ENCODE results near the gene VPS26A.
A peak's percentile ranks its signal among the peaks of the same experiment; 100 is the strongest.

VPS26A gene

DNA sequence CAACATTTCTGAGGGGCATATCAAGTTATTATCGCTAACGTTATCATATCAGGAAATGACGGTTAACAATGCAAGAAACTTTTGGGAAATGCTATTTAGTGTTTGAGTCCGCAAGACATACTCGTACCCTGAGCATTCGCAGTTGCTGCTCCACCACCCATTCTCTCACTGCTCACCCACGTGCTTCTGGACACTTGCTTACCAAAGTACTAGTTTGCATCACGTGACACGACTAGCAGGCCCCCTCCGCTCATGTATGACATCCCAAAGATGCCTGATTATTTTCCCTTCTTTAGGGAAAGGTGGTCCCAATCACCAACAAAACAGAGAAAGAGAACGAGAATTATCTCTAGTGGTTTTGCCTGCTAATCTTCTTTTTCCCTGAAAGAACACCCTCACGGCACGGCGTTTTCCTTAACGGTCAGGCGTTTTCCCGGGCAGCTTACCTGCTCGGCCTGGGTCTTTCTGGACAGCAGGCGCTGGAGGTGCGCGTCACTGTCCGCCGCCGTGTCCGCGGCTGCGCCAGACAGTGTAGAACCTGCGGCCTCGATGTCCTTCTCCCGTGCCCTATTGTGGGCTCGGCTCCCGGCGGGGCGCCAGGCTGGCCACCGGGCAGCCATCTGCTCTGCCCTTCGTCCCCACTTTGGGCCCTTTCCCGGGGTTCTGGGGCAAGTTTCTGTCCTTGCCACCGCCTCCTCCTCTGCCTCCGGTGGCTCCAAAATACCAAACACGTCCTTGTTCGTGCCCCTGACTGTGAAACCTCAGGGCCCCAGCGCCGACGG, 56.0 kb downstream of the VPS26A start, which contains the start of gene SUPV3L1:
SUPV3L1 (plus strand) TSS at position 492 of the 782 bp plus-strand sequence; CDS start at position 550, 58 bp downstream.
- peak; percentile 83 for DNase-seq

DNA sequence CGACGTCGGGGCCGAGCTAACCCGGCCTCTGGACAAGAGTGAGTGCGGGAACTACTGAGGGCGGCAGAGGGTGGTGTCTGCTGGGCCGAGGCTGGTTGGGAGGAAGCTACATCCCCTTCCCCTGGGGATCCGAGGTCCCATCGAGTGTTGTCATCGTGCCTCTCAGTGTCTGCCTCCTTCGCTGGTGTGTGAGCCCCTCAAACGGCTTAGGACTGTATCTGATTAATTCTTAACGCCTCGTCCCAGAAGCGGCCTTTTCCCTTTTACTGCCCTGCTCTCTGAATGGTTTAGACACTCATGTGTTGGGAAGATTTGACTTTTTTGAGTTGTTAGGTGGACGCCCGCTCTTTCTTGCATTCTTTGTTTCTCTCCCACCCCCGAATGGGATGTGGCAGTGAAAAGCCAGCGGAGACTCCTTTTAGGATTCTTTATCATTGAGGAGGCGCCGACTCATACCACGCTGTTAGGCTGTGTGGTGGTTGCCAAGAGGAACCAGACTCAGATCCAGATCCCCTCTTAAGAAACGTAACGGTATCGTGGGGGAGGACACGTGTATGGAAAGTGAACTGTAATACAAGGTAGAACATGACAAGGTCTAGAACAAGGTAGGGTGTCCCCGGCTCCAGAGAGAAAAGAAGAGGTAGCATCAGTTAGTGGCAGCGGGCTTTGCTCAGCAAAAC, 56.7 kb downstream of the VPS26A start:
- DNase-seq: no peak

DNA sequence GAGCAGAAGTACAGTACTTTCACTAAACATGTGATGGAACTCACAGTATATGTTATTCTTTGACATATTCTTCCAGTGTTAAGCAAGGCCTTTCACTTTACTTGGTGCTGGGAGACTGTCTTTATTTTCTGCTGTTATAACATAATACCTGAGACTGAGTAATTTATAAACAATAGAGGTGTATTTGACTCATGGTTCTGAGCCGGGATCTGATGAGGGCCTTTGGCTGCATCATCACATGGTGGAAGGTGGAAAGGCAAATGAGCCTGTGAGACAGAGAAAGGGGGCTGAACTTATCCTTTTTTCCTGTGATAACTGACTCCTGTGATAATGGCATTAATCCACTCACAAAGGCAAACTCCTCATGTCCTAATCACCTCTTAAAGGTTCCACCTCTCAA, 57.5 kb downstream of the VPS26A start:
- no peak for DNase-seq

DNA sequence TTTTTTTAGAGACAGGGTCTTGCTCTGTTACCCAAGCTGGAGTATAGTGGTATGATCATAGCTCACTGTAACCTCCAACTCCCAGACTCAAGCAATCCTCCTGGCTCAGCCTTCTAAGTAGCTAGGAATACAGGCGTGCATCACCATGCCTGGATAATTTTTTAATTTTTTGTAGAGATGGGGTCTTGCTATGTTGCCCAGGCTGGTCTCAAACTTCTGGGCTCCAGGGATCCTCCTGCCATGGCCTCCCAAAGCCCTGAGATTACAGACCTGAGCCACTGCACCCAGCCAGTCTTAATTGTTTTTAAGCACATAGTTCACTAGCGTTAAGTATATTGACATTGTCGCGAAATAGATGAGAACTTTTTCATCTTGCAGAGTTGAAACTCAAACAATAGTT, 58.0 kb downstream of the VPS26A start:
- no peak for DNase-seq

DNA sequence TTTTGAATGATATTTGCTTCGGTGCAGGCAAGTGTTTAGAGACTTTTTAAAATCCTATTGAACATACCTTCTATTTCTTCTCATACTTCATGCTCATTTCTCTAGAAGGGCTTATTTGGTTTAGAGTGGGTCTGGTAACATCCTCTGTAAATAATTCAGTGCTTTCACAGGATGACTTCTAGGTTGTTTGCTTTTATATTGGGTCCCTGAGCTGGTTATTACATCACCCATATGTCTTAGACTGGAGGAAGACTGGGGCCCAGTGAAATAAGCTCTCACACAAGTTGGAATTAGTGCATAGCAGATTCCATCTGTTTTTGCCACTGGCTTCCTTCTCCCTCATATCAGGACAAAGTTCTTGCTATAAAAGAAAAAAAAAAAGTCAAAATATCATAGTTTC, 62.5 kb downstream of the VPS26A start:
- DNase-seq: no peak

DNA sequence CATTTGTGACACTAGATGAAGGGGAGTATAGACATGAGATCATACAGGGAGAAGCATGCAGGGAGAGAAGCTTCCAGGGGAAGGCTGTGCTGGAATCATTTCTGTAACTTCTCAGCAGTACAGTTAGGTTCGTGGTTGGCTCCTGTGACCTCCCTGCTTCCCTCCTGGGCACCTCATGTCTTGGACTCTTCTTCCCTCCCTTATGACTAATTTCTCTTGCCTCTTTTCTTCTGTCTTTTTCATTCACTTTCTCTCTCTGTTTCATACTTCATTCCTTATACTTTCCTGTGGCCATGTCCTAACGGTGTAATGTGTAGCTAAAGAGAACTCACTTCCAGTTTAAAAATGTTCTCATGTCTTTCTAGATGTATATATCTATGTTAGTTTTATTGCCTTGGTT, 77.1 kb downstream of the VPS26A start:
- DNase-seq: no peak

DNA sequence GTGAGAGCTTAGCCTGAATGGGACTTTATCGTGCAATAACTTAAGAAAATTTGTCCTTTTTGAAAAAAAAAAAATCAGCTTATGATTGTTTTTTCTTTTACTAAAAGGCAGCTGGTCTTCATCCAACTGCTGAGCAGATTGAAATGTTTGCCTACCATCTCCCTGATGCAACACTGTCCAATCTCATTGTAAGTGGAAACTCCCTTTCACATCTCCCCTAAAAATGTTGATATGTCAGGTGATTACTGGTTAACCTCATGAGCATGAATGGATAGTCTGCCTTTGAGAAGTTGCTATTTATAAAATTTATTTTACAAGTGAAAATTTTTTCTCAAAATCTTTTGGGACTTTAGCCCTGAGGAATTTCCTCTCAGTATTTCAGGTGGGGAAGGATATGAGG, 78.4 kb downstream of the VPS26A start:
- DNase-seq: no peak

DNA sequence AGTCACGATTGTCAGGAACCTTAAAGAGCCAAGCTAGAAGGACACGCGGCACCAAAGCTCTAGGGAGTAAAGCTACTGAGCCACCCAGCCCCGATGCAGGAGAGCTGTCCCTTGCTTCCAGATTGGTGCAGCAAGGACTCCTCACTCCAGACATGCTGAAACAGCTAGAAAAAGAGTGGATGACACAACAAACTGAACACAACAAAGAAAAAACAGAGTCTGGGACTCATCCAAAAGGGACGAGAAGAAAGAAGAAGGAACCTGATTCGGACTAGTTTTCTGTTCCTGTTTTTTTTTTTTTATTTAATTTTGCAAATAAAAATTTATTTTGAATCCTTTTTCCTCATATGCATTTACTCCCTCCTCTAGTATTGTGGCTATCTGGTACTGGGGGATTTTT, 84.8 kb downstream of the VPS26A start:
- DNase-seq: no peak

DNA sequence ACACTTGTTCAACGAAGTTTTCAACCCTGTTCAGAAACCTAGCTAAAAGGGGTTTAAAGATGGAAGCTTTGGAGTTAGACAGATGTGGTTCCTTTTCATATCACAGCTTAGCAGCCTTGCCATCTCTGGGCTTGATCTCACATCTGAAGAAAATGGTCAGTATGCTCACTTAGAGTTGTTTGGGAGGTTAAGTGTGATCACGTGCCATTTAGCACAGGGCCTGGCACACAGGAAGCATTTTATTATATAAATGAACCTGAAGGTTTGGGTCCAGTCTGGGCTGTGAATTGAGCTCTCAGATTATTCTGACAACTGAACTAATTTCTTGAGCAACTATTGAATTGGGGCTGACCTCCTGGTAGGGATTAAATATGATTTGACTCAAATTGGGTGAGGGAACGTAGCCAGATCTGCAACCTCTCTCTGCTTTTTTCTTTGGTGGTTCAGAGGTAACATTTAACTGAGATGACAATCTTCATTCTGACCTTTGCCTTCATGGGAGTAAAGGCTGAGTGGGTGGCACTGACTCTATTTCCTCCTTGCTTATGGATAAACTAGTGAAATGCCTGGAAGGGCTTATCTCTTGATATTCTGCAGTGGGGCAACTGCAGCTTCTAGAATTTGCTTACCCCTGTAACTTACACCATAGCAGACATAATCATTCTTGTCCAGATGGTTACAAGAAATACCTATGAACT, 86.0 kb downstream of the VPS26A start:
- no peak for DNase-seq

DNA sequence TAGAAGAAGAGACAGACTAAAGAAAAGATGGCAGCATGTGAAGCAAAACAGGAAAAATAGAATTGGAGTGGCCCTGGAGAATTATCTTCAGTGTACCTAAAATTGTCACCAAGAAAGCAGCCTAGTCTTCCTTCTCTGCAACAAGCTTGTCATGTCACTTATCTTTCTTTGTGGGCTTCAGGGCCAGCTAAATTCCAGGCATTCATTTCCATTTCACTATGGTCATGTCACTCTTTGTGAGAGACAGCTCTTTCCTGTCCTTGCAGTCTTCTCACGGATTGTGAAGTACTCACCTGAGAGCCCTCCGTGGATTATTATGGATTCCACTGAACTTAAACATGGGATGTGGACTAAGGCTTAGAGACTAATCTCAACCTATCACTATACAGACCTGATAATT, 87.1 kb downstream of the VPS26A start:
- DNase-seq: no peak

DNA sequence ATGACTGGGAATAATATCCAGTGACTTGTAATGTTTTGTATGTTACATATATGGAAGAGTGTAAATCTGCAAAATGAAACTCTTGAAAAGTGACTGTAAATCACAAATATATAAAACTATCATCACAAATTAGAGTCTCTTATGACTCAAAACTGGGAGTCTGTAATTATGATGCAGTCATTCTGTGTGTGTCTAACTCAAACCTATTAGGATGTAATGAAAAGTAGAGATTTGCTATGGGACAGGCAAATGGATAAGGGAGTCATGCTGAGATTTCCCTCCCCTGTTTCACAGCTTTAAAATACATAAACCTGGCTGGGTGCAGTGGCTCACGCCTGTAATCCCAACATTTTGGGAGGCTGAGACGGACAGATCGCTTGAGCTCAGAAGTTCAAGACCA, 87.5 kb downstream of the VPS26A start:
- no peak for DNase-seq

DNA sequence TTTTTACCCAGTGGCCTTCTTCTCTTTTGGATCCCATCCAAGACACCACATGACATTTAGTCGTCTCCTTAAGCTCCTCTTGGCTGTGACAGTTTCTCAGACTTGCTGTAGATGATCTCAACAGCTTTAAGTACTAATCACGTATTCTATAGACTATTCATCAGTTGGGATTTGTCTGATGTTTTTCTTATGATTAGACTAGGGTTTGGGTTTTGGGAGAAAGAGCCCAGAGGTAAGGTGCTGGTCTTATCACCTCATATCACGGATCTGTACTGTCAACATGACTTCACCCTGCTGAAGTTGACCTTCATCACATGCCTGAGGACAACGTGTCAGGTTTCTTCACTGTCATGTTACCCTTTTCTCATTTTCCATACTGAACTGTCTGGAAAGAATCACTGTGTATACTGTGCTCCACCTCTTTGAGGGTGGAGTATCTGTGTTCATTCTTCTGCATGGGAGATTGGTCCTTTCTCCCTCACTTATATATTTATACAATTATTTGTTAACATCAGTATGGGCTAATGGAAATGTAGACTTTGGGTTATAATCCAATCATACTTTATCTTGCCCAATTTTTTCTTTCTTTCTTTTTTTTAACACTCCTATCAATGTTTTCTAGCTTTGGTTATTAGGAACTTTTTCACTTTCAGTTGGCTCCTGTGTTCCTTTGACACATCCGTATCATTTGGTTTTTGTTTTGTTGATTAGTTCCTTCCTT, 89.8 kb downstream of the VPS26A start:
- no peak for DNase-seq

DNA sequence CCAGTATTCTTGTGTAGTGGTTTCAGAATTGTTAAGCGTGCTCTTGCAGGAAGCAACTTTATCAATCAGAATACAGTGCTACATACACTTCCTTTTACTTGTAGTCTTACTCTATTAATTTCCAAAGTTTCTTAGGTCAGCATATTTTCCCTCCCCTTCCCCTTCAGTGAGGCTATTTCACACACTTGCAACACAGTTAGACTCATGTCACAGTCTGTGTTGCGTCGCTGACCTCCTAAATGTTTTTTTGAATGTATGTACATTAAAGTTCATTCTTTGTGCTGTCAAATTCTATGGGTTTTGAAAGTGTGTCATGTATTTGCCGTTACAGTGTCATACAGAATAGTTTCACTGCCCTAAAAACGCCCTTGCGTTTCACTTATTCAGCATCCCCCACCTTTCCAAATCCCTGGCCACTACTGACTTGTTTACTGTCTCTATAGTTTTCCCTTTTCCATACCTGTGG, 90.7 kb downstream of the VPS26A start:
- no peak for DNase-seq

DNA sequence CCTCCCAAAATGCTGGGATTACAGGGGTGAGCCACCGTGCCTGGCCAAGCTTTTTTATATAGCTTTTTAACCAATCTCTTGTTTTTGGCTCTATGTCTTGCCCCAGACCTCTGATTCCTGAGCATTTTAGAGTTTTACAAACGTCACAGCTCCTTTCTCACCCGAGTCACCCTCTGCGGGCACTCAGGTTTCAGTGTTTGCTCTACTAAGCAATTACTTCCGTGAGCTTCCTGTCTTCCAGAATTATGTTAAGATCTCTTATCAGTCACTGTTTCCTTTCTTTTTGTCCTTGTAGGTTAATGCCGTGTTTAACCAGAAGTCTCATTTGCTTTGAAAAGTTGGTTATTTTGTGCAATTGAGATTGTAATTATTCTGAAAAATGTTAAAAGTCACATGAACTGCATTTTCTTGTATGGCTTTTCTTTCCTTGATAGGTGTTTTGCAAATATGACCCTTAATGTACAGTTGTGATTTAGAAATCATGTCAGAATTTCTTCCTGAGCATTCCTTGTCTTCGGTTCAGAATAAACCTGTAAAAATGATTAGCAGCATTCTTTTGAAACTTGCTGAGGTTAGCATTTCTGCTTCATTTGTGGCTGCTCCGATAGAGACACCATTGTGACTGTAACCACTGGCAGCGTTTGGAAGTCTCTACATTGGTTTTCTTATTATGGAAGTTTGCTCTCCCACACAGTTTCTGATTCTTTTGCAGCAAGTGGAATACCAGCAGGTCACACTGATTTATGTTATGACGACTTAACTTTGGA, 91.6 kb downstream of the VPS26A start:
- DNase-seq: no peak

DNA sequence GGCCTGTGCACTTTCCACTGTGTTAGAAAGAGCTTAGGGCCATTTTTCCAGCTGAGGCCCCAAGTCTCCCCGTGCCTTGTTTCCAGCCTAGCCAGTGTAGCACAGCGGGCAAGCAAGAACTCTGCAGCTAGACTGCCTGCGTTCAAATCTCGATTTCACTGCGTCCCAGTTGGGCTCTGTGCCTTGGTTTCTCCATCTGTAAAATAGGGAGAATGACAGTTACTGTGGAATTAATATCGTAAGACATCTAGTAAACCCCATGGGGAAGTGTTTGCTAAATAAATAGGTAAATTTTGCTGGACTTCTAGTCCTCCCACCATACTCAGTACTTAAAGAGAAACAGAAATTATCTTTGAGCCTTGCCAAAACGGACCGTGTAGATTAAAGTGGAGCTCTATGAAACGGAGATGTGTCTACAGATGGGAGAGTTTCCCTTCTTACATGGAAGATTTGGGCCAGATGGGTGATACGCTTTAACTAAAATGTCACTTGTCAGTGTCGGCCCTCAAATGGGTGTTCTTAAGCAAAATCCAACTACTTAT, 92.7 kb downstream of the VPS26A start:
- DNase-seq: no peak

DNA sequence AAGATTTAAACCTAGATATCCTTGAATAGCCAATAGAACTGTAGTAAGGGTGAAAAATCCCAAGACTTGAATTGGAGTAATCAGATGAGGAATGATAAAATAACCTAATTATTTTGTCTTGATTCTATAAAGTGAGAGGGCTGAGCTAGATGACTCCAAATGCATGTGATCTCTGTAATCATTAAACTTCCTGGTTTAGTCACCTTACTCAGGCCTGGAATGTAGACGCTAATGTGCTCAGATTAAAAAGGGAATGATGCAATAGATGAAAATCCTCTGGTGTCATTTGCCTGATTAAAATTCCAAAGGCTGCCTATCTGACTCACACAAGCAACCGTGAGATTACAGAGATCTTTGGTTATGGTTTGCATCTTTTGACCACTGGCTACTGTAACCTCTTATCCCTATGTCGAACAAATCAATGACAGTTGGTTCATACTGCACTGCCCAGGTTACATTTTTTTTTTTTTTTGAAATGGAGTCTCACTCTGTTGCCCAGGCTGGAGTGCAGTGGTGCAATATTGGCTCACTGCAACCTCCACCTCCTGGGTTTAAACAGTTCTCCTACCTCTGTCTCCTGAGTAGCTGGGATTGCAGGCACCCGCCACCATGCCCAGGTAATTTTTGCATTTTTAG, 93.3 kb downstream of the VPS26A start:
- no peak for DNase-seq

DNA sequence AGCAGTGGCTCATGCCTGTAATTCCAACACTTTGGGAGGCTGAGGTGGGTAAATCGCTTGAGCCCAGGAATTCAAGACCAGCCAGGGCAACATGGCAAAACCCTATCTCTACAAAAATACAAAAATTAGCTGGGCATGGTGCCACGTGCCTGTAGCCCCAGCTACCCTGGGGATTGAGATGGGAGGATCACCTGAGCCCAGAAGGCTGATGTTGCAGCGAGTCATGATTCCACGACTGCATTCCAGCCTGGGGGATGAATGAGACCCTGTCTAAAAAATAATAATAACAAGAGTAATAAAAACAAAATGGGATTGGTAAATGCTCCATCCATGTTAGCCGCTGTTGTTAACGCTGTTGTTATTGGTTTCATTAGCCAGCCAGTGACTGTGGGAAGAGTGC, 94.9 kb downstream of the VPS26A start:
- no peak for DNase-seq

DNA sequence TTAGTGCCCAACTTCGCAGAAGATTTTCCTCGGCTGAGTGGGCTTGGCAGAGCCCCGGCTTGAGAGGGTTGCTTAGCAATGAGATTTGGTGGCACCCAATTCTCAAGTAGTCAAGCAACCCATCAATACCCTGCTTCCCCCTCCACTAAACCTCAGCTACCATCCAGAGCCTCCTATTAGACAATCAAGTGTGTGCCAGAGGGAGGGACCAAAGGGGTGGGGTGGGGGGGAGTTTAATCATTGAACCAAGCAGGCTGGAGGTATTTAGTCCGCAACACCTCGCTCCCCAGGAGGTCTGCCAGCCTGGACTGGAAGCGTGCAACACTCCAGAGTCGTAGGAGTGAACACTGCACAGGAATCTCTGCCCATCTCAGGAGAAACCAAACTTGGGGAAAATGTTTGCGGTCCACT, 96.1 kb downstream of the VPS26A start, which contains the start of gene HKDC1:
HKDC1 (plus strand) TSS at position 292 of the 411 bp plus-strand sequence; CDS start at position 396, 104 bp downstream.
- DNase-seq: no peak

DNA sequence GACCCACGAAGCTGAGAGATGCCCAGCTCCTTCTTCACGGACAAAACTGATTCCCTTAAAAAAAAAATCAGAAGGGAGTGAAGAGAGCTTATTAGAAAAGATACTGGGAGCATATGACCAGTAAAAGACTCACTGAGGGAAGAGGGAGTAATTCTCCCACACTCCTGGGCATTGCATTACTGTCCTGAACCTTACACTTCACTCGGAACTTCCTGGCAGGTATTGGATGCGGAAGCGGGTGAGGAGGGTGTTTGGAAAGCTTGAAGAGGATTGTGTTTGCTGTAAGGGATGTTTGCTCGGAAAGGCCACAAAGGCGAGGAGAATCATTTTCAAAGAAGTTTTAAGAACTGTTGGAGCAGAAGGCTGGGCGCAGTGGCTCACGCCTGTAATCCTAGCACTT, 96.5 kb downstream of the VPS26A start:
- DNase-seq: no peak
